CD4-positive, alpha-beta T cell treated with Interleukin-17A for 1 hour (primary cell): ENCODE data around the gene SENP2.
"Not testable (repeated sequence)": the region's sequence is repeated elsewhere in the genome, so short reads cannot be mapped to it uniquely, and the experiment has no call there.

Source experiments
- DNase-seq: peaks from one replicate; pipeline ENCODE4 v3.0.0-alpha.2; 2020

SENP2 gene

DNA sequence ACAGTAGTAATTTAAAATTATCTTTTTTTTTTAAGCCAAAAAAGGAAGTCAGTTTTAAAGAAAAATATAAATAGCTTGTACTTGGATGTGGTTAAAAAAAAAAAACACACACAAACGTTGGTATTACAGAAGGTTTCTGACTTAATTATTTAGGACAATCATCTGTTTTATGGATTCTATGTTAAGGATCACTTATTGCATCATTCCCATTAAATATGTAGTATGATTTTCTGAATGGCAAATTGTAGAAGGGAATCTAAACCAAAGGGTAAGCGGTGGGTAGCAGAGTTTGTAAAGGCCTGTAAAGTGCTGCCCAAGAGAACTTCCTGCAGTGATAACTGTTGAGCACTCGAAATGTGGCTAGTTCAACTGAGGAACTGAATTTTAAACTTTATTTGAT lies 8.0 kb downstream of the SENP2 start:
- DNase-seq = no peak

GRCh38 chr3:185595526-185595925 lies 9.4 kb downstream of the SENP2 start:
- DNase-seq = no peak

DNA sequence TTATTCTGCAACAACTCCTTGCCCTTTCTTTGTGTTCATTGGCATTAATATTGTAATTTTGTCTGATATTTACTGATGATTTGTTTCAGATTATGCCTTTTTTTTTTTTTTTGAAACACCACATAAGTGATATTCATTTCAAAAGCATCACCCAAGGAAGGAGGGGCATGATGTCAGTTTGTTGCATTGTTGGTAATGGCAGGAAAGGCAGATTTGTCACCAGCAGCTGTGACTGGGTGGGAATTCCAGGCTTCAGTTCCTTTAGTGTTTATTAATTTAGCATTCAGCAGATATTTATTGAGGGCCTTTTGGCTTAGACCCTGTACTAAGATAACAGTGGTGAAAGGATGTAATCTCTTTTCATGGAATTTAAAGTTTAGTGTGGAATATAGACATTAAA lies 19.5 kb downstream of the SENP2 start:
- DNase-seq = no peak

DNA sequence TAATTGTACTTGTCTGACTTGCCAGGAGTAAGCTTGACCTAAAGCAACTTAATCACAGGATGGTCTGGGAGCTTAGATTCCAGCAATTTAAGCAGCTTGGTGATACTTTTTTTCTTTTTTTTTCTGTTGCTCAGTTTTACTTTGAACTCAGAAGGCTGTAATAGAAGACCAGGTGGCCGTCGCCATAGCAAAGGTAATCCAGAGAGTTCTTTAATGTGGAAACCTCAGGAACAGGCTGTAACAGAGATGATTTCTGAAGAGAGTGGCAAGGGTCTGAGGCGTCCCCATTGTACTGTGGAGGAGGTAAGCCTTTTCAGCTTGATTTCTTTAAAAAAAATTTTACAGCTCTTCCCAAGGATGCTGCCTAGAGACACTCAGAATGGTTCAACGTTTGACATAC lies 20.1 kb downstream of the SENP2 start:
- DNase-seq = no peak

- DNase-seq = peak; percentile 12
These were observed 26.9 kb downstream of the SENP2 start for GRCh38 chr3:185613016-185613415.

DNA sequence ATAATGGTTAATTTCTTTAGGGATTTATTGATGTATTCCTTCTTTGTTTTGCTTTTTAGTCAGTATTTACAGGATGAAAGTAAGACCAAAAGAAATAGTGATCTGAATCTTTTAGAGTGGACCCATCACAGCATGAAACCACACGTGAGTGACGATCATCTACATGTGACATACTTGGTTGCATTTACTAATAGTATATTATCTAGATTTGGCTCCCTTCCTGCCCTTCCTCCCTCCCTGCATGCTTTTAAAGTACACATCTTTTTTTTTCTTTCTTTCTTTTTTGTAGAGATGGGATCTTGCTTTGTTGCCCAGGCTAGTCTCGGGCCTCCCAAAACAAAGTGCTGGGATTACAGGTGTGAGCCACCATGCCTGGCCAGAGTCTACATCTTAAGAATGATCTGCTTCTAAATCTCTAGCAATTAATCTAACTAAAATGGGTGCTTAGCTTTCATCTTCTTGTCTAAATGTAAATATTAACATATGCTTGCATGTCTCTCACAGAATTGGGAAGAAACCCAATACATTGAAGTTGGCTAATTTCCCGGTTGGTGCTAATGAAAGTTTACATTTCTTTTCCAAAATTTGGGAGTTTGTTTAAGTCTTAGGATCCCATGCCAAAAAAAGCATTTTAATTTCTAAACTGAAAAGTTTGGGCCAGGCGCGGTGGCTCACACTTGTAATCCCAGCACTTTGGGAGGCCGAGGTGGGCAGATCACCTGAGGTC lies 38.0 kb downstream of the SENP2 start:
- DNase-seq = no peak

- DNase-seq = no peak
These were observed 39.7 kb downstream of the SENP2 start for GRCh38 chr3:185625784-185626183.

- no peak for DNase-seq
These were observed 43.6 kb downstream of the SENP2 start for GRCh38 chr3:185629554-185630181.

DNA sequence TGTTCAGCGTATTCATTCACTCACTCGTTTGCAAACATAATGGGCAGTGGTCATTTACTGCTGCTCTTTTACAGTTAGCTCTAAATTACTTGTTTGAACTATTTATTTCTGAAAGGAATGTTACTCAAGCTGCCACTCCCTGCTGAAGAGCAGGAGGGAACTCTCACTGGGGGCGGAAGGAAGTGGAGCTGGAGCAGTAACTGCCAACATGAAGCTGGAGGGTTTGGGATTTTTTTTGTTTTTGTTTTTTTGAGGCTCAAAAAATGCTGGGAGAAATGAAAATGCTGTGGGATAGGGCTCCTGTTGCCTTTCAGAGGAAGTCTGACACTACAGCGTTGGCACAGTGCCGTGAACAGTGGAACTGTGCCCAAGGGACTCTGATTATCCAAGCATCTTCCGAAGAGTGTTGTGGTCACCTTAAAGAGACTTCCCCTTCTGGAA lies 44.1 kb downstream of the SENP2 start:
- DNase-seq = no peak

DNA sequence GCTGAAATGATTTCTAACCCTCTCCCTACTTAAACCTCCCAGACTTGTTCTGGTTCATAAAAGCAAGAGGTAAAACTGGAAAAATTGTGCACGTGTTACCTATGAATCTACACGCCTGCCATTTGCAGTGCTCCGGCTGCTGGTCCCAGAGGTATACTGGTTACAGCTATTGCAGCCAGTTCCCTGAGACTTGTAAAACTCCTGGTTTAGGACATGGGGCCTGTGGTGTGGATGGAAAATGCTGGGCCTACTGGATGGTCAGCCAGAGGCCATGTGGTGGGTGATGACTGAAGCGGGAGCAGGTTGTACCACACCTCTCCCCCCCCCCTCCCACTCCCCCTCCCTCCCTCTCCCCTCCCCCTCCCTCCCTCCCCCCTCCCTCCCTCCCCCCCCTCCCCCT lies 45.0 kb downstream of the SENP2 start:
- no peak for DNase-seq

DNA sequence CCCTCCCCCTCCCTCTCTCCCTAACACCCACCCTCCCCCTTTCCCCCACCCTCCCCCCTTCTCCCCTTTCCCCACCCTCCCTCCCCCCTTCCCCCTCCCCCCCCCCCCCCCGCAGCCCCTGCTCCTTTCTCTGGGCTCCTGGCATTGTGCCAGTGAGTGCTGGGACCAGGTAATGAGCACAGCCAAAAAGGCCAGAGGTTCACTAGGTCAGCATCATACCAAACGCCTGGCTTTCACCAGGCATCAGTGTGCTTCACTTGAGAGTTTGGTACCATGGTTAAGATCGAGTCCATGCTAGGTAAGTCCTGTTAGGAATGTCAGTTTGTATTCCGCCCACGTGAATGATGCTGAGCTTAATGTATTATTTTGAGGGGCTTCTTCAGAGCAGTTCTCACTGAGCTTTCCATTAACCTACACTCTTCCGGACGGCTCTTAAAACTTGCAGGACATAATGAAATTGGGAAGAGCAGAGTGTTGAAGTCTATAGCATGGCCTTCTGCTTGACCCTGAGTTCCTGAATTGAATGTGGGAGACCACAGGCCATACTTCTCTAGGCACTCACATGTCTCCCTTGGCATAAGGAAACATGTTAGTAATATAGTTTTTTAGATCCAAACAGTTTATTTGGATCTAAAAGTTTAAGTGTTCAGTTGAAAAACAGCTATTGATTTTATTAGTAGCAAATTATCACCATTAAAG lies 45.6 kb downstream of the SENP2 start:
- no peak for DNase-seq

GRCh38 chr3:185632996-185633395 lies 46.9 kb downstream of the SENP2 start:
- DNase-seq = no peak

DNA sequence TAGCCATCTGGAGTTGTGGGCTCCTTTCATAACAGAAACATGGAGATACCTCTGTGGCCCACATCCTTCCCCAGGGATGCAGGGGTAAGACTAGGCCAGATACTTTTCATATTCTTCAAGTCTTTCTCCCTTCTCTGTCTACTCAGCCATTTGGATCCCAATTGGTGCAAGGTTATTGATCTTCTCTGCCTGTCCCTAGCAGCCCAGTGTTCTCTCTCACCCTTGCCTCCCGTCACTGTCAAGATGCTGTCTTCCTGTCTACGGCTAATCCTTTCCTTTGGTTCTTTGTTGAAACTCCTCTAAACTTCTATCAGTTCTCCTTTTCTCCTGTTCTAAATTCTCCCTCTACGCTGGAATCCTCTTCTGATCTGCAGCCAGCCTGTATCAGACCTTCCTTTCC lies 51.3 kb downstream of the SENP2 start:
- no peak for DNase-seq

DNA sequence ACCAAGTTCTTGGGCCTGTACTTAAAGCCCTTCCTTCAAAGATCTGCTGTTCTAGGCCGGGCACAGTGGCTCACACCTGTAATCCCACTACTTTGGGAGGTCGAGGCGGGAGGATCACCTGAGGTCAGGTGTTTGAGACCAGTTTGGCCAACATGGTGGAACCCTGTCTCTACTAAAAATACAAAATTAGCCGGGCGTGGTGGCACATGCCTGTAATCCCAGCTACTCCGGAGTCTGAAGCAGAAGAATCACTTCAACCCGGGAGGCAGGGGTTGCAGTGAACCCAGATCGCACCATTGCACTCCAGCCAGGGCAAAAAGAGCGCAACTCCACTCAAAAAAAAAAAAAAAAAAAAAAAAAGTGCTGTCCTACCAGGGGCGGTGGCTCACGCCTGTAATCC lies 52.6 kb downstream of the SENP2 start:
- not testable (repeated sequence) for DNase-seq

DNA sequence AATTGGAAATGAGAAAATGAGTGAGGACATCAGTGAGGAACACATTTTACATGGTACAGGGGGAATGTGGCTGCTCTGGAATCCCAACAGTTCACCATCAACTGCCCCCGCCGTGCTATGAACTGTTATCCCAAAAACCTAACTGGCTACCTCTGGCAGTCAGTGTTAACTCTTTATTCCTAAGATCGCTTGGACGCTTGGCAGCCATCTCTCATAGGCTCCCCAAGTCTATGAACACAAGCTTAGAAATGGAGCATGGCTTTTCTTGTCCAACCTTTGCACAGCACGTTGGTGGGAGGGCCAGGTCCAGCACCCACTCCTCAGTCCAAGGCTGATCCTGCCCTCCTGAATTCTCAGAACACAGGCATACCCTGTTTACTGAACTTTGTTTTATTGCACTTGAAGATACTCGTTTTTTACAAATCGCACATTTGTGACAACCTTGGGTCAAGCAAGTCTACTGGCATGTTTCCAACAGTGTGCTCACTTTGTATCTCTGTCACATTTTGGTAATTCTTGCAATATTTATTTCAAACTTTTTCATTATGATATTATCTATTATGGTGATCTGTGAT lies 53.6 kb downstream of the SENP2 start:
- DNase-seq = no peak

- DNase-seq = no peak
These were observed 54.2 kb downstream of the SENP2 start for GRCh38 chr3:185640308-185640707.

DNA sequence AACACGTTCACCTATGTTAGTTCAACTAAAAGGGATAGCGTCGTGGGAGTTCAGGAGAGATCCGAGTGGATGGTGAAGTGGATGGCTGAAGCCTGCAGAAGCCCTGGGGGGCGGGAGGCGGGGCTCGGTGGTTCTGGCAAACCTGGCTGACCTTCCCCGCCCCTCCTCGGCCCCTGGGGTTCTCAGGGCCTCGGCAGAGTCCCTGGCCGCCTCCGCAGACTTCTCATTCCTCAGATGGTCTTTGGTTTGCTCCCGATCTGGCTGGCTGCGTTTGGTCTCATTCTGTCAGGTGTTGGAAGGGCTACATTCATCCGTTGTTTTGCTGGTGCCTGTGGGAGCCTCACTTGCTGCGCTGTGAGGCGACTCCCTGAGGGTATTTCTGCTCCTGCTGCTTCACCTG lies 59.1 kb downstream of the SENP2 start:
- not testable (repeated sequence) for DNase-seq

GRCh38 chr3:185645596-185646381 lies 59.7 kb downstream of the SENP2 start:
- no peak for DNase-seq

GRCh38 chr3:185646382-185647133 lies 60.5 kb downstream of the SENP2 start:
- DNase-seq = no peak

DNA sequence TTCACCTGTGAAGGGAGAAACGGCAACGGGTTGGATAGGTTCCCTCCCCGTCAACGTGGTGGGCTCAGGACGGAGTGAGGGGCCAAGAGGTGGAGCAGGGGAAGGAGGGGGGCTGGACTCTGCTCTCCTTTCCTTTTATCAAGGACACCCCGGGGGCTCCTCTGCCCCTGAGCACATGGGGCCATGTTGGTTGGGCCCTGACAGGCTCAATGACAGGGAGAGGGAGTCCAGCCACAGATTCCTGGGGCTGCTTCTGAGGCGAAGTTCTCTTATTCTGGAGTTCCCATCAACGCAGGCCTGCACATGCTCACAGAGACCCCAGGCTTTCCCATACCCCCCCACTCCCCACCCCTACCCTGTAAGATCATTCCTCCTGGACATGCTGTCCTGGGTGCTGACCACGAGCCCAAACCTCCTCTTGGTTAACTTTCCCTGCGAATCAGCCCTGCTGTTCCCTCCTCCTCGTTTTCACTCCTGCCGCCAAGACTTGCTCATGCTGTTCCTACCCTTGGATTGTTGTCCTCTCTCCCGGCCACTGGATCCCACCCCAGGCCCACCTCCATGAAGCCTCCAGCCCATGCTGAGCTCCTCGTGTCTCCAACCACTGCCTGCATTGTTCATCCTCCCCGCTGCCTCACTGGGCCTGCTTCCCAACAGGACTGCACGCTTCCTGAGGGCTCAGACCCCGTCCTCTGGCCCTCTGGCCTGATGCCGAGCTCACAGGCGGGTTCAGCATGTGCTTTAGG lies 61.2 kb downstream of the SENP2 start:
- no peak for DNase-seq

GRCh38 chr3:185647880-185648210 lies 61.8 kb downstream of the SENP2 start:
- DNase-seq = no peak

DNA sequence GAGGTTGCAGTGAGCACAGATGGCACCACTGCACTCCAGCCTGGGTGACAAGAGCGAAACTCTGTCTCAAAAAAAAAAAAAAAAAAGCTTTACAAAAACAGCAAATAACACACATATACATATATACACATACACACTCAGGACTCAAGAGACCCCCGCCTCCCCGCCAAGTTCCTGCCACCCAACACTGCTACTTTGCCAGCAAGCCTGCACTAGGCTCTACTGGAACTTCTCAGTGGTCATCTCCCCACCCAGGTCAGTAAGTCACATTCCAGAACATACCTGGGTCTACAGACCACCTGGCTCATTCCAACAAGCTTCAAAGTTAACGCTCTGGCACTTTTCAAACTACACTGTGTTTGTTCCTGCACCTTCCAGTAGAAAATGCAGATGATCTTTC lies 62.3 kb downstream of the SENP2 start:
- no peak for DNase-seq
